ENCODE data around the gene RIC8A. TPM values are rescaled to one million over a fixed set of nuclear protein-coding genes. Genes with fewer than 3 reads are reported as not detected.
A peak's percentile ranks its signal among the peaks of the same experiment; 100 is the strongest.
"Not testable (repeated sequence)": the region's sequence is repeated elsewhere in the genome, so short reads cannot be mapped to it uniquely, and the experiment has no call there.

The RIC8A gene
- total RNA-seq: 10 to 100 TPM; 73.8 to 87.5 TPM
- long read RNA-seq, donor 1, transcript RIC8A-203 (10 exons, 3,703 nt): major isoform, 27 of 56 reads
- long read RNA-seq, donor 1, transcript RIC8A-208 (8 exons, 2,565 nt): minor isoform, 7 of 56 reads
- long read RNA-seq, donor 1, partial matches to known transcripts: 10 of 56 reads
- long read RNA-seq, donor 1, other reads (novel, unspliced or antisense): 11 of 56 reads
- long read RNA-seq, donor 2, transcript RIC8A-203 (10 exons, 3,703 nt): major isoform, 176 of 273 reads
- long read RNA-seq, donor 2, transcript RIC8A-201 (10 exons, 2,702 nt): minor isoform, 7 of 273 reads
- long read RNA-seq, donor 2, transcript RIC8A-208 (8 exons, 2,565 nt): minor isoform, 12 of 273 reads
- long read RNA-seq, donor 2, partial matches to known transcripts: 21 of 273 reads
- long read RNA-seq, donor 2, other reads (novel, unspliced or antisense): 56 of 273 reads

- peak; percentile 99 for DNase-seq (ENCODE audit: low spot score)
- intact Hi-C loops (cut with DNase I): loop anchor here in 1 of 2 donors (10.0 kb wide), 1 partner anchor 157 kb away; the partner anchor contains the start of gene B4GALNT4
Measured at GRCh38 chr11:207208-207862, at the start of gene RIC8A, which contains the start of gene BET1L. Gene RIC8A (plus strand): TSS chr11:207708. CDS start chr11:208855, 1,147 bp downstream. Gene BET1L (minus strand): TSS chr11:207399. CDS start chr11:207321, 78 bp downstream.

- DNase-seq (ENCODE audit: low spot score); intact Hi-C loops (cut with DNase I): not testable (repeated sequence)
Measured at GRCh38 chr11:180242-180641, 27.3 kb upstream of the RIC8A start.

GRCh38 chr11:189200-189783, 18.2 kb upstream of the RIC8A start:
- DNase-seq (ENCODE audit: low spot score); intact Hi-C loops (cut with DNase I): not testable (repeated sequence)

- DNase-seq (ENCODE audit: low spot score): peak; percentile 66
- intact Hi-C loops (cut with DNase I): not testable (repeated sequence)
Measured at GRCh38 chr11:189843-190311, 17.6 kb upstream of the RIC8A start.

- DNase-seq (ENCODE audit: low spot score): peak; percentile 72
- intact Hi-C loops (cut with DNase I): not testable (repeated sequence)
Measured at GRCh38 chr11:190546-190945, 17.0 kb upstream of the RIC8A start.

- intact Hi-C loops (cut with DNase I): not testable (repeated sequence)
- peak; percentile 88 for DNase-seq (ENCODE audit: low spot score)
Measured at GRCh38 chr11:191490-192478, 15.7 kb upstream of the RIC8A start.

- DNase-seq (ENCODE audit: low spot score); intact Hi-C loops (cut with DNase I): not testable (repeated sequence)
Measured at GRCh38 chr11:192674-193128, 14.8 kb upstream of the RIC8A start, which contains the start of gene SCGB1C1. Gene SCGB1C1 (plus strand): TSS chr11:193078. CDS start chr11:193100, 22 bp downstream.

- DNase-seq (ENCODE audit: low spot score); intact Hi-C loops (cut with DNase I): not testable (repeated sequence)
Measured at GRCh38 chr11:193481-193880, 14.0 kb upstream of the RIC8A start.

- peak; percentile 74 for DNase-seq (ENCODE audit: low spot score)
- intact Hi-C loops (cut with DNase I): no loop called here
Measured at GRCh38 chr11:196786-197731, 10.4 kb upstream of the RIC8A start.

- peak; percentile 73 for DNase-seq (ENCODE audit: low spot score)
- intact Hi-C loops (cut with DNase I): no loop called here
Measured at GRCh38 chr11:197741-198235, 9.7 kb upstream of the RIC8A start.

GRCh38 chr11:198236-198806, 9.2 kb upstream of the RIC8A start:
- intact Hi-C loops (cut with DNase I): no loop called here
- DNase-seq (ENCODE audit: low spot score): no peak

- peak; percentile 79 for DNase-seq (ENCODE audit: low spot score)
- intact Hi-C loops (cut with DNase I): no loop called here
Measured at GRCh38 chr11:199004-199581, 8.4 kb upstream of the RIC8A start.

- peak; percentile 64 for DNase-seq (ENCODE audit: low spot score)
- intact Hi-C loops (cut with DNase I): loop anchor here in 1 of 2 donors (10.0 kb wide), 1 partner anchor 165 kb away; the partner anchor contains the start of gene B4GALNT4
Measured at GRCh38 chr11:199782-200181, 7.7 kb upstream of the RIC8A start.

- peak; percentile 41 for DNase-seq (ENCODE audit: low spot score)
- intact Hi-C loops (cut with DNase I): loop anchor here in 1 of 2 donors (10.0 kb wide), 1 partner anchor 164 kb away; the partner anchor contains the start of gene B4GALNT4
Measured at GRCh38 chr11:200224-201003, 7.1 kb upstream of the RIC8A start.

- intact Hi-C loops (cut with DNase I): loop anchor here in 1 of 2 donors (10.0 kb wide), 1 partner anchor 163 kb away; the partner anchor contains the start of gene B4GALNT4
- DNase-seq (ENCODE audit: low spot score): peak; percentile 64
Measured at GRCh38 chr11:201966-202365, 5.5 kb upstream of the RIC8A start.
